Measurements from ENCODE around the gene TADA2B.

DNA sequence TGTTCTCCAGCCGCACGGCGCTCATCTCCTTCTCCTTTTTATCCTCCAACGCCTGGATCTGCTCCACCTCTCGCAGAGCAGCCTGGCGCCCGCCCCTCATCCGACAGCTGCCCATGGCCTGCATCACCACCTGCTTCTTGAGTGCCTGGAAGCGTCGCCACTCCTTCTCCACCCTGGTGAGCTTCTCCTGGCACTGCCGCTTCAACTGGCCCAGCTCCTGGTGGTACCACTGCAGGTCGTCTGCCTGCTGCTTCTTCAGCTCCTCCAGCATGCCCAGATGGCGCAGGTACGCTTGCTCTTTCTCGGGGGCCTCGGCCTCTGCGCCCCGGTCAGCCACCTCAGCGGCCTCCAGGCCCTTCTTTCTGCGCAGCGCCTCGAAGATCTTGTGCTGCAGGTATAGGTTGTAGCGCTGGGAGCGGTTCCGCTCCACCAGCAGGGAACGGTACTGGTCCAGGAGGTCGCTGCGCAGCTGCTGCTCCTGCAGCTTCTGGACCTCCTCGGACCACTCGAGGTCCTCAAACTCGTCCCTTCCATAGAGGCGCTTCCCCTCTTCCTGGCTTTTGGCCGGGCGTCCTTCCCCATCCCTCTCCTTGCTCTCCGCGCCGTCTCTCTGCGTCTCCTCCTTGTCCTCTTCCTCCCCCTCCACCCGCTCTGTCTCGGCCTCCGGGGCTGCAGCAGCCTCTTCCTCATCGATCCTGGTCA, 1.2 kb upstream of the TADA2B start:
- TF ChIP-seq, protein P1, sequence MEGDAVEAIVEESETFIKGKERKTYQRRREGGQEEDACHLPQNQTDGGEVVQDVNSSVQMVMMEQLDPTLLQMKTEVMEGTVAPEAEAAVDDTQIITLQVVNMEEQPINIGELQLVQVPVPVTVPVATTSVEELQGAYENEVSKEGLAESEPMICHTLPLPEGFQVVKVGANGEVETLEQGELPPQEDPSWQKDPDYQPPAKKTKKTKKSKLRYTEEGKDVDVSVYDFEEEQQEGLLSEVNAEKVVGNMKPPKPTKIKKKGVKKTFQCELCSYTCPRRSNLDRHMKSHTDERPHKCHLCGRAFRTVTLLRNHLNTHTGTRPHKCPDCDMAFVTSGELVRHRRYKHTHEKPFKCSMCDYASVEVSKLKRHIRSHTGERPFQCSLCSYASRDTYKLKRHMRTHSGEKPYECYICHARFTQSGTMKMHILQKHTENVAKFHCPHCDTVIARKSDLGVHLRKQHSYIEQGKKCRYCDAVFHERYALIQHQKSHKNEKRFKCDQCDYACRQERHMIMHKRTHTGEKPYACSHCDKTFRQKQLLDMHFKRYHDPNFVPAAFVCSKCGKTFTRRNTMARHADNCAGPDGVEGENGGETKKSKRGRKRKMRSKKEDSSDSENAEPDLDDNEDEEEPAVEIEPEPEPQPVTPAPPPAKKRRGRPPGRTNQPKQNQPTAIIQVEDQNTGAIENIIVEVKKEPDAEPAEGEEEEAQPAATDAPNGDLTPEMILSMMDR (IDR thresholded peaks at IDR 0.05) = no peak
- no peak for TF ChIP-seq POLR2A (IDR thresholded peaks at IDR 0.05)

Measured in testis (tissue), 2 donors.